Keratinocyte (primary cell): ENCODE results near the gene MAP7D3. TPM values are rescaled to one million over a fixed set of nuclear protein-coding genes. Genes with fewer than 3 reads are reported as not detected.

Experiments
- DNase-seq: peaks from one replicate; pipeline ENCODE4 v3.0.0-alpha.2; 2011; ENCODE audit warnings: low read depth, missing footprints, low spot score
- FAIRE-seq: peaks from 2 replicates; lab custom pipeline; 2011; peaks lifted over from hg19 to GRCh38; lab: Jason Lieb, UNC
- H2AFZ ChIP-seq: 2 replicates; pipeline ENCODE4 v1.6.0; 2012; ENCODE audit warnings: low read length, control low read depth, inconsistent platforms; ENCODE audit not compliant: control insufficient read depth
- H3K27ac ChIP-seq: 2 replicates; pipeline ENCODE4 v1.5.1; 2011; ENCODE audit warnings: low read length; ENCODE audit not compliant: control insufficient read depth, insufficient read depth
- H3K27me3 ChIP-seq: 3 replicates; pipeline ENCODE4 v1.6.0; 2011; ENCODE audit warnings: low read length; ENCODE audit not compliant: control insufficient read depth, insufficient read depth; ENCODE audit errors: extremely low read depth
- H3K36me3 ChIP-seq, 2 experiments: 2 replicates in 1 of 2; 3 replicates in 1 of 2; pipeline ENCODE4 v1.5.1; 2011; ENCODE audit warnings: low read length in 2 of 2, mild to moderate bottlenecking in 1 of 2; ENCODE audit not compliant: control insufficient read depth in 2 of 2, insufficient read depth in 2 of 2; ENCODE audit errors: extremely low read depth in 1 of 2
- H3K4me1 ChIP-seq: 3 replicates; pipeline ENCODE4 v1.5.1; 2011; ENCODE audit warnings: low read length; ENCODE audit not compliant: control insufficient read depth, insufficient read depth; ENCODE audit errors: extremely low read depth
- H3K4me2 ChIP-seq: 3 replicates; pipeline ENCODE4 v1.6.0; 2011; ENCODE audit warnings: low read depth, low read length; ENCODE audit not compliant: control insufficient read depth, insufficient read depth; ENCODE audit errors: extremely low read depth
- H3K4me3 ChIP-seq, 3 experiments: fragments of 200-600 bp in 1 of 3; sonication (generic) in 1 of 3; 2 replicates in 2 of 3; 3 replicates in 1 of 3; pipeline ENCODE4 v1.5.1; 2011 to 2016; ENCODE audit warnings: low read length in 3 of 3, mild to moderate bottlenecking in 3 of 3, control low read depth in 2 of 3, inconsistent platforms in 1 of 3, low read depth in 1 of 3, mixed read lengths in 1 of 3, mixed run types in 1 of 3, moderate library complexity in 1 of 3; ENCODE audit not compliant: control insufficient read depth in 2 of 3, insufficient read depth in 2 of 3; ENCODE audit errors: extremely low read depth in 1 of 3
- H3K79me2 ChIP-seq: 2 replicates; pipeline ENCODE4 v1.6.0; 2012; ENCODE audit warnings: low read length; ENCODE audit not compliant: control insufficient read depth, insufficient read depth
- H3K9ac ChIP-seq: 3 replicates; pipeline ENCODE4 v1.6.0; 2011; ENCODE audit warnings: low read length; ENCODE audit not compliant: control insufficient read depth, insufficient read depth; ENCODE audit errors: extremely low read depth
- H3K9me1 ChIP-seq: 3 replicates; pipeline ENCODE4 v1.6.0; 2011; ENCODE audit warnings: low read length; ENCODE audit not compliant: control insufficient read depth, insufficient read depth; ENCODE audit errors: extremely low read depth
- H3K9me3 ChIP-seq: 2 replicates; pipeline ENCODE4 v1.5.1; 2012; ENCODE audit warnings: low read depth, low read length; ENCODE audit not compliant: control insufficient read depth
- H4K20me1 ChIP-seq: 3 replicates; pipeline ENCODE4 v1.6.0; 2011; ENCODE audit warnings: low read length; ENCODE audit not compliant: control insufficient read depth, insufficient read depth; ENCODE audit errors: extremely low read depth
- EZH2 ChIP-seq: IDR thresholded peaks from one replicate; pipeline ENCODE4 v1.6.1; 2012; ENCODE audit warnings: inconsistent platforms, mild to moderate bottlenecking, low read length, moderate library complexity
- dilution Hi-C: fragments of 300-500 bp; cut with MboI; formaldehyde crosslinking; loops from one replicate; pipeline ENCODE4 v1.7.0; 2020; ENCODE audit warnings: low sequenced_read_pairs; ENCODE audit not compliant: extremely low pct_ligation_motif_present
- polyA plus RNA-seq, 5 experiments: library from polyadenylated mRNA; depleted of rRNA in 3 of 5; stranded (reverse) in 3 of 5; stranded (forward) in 1 of 5; unstranded in 1 of 5; fragments of >200 nt; gene quantifications; 1 replicate in 1 of 5; 2 replicates in 3 of 5; 3 replicates in 1 of 5; pipeline versions ENCODE4 v1.2.1 to v1.2.3, GENCODE V29; 2011 to 2012; ENCODE audit warnings: missing spikeins in 2 of 5, low read depth in 1 of 5, low replicate concordance in 1 of 5
- TF ChIP-seq, protein P1 (sequence below), 3 experiments: IDR thresholded peaks in 1 of 3; conservative IDR thresholded peaks in 1 of 3; optimal IDR thresholded peaks in 1 of 3; 2 replicates in 2 of 3; 3 replicates in 1 of 3; pipeline versions ENCODE3 to v1.5.1; 2011; ENCODE audit warnings: low read length in 3 of 3, mild to moderate bottlenecking in 3 of 3, moderate library complexity in 2 of 3, control low read depth in 1 of 3, inconsistent platforms in 1 of 3; ENCODE audit not compliant: insufficient read depth in 2 of 3; ENCODE audit errors: extremely low read depth in 1 of 3

The MAP7D3 gene
- polyA plus RNA-seq, 1 donor (not counting 4 experiments of a cell fraction or from before 2014, with no cell fraction given), result 13.6 TPM

DNA sequence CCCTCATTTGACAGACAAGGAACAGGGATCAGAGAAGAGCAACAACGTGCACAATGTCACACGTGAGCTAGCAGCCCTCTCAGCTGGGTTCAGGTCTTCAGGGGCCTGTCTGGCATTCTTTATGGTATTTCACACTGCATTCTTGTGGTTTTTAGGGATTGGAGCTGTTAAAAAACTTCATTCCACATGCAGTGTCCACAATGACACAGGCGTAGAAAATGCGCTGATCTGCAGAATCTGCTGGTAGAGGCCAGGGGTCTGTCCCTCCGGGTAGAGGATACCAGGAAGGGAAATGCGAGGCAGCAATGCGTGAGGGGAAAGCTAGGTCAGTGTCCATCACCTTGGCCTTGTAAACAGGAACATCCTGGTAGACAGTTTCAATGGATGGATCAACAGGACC is 36.6 kb downstream of the MAP7D3 start:
- Histone ChIP-seq H3K27ac (no peak overlapping the region), H3K9ac (no peak overlapping the region), H3K4me2 (no peak overlapping the region)

DNA sequence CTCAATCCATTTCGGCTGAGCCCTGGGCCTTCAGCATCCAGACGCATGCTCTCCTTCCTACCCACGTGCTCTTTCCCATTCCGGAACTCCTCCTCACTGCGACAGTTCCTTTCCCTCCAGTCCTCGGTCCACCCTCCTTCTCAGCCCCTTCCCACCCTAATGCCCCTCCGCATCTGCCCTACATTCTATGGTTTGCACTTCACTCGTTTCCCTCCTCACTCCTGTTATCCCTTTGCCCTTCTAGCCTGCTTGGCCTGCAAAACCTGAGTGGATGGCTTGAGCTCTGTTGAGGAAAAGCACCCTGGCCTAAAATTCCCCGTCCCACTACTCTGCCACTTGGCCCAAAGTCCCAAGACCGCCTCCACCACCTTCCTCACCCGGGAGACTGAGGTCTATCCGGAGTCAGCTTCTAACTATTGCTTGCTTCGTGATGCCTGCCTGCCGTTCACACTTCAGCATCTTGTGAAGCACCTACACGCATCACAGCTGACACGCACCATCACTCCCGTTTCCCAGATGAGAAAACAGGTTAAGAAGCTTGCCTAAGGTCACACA is 38.6 kb downstream of the MAP7D3 start:
- no peak overlapping the region for H3K4me3 ChIP-seq
- no peaks in the 10 kb centered on the region for H3K9me3 ChIP-seq
- no peaks in the 10 kb centered on the region for H4K20me1 ChIP-seq
- peaks cover 0 to 2% of the 10 kb centered on the region in 2 experiments for H3K36me3 ChIP-seq
- no peak overlapping the region for H2AFZ ChIP-seq
- no peak for DNase-seq
- H3K4me2 ChIP-seq, result no peak overlapping the region
- H3K27me3 ChIP-seq, result no peaks in the 10 kb centered on the region
- H3K9ac ChIP-seq, result no peak overlapping the region
- TF ChIP-seq, protein P1, sequence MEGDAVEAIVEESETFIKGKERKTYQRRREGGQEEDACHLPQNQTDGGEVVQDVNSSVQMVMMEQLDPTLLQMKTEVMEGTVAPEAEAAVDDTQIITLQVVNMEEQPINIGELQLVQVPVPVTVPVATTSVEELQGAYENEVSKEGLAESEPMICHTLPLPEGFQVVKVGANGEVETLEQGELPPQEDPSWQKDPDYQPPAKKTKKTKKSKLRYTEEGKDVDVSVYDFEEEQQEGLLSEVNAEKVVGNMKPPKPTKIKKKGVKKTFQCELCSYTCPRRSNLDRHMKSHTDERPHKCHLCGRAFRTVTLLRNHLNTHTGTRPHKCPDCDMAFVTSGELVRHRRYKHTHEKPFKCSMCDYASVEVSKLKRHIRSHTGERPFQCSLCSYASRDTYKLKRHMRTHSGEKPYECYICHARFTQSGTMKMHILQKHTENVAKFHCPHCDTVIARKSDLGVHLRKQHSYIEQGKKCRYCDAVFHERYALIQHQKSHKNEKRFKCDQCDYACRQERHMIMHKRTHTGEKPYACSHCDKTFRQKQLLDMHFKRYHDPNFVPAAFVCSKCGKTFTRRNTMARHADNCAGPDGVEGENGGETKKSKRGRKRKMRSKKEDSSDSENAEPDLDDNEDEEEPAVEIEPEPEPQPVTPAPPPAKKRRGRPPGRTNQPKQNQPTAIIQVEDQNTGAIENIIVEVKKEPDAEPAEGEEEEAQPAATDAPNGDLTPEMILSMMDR (optimal IDR thresholded peaks at IDR 0.05 in 1 of 3, IDR thresholded peaks at IDR 0.05 in 1 of 3, conservative IDR thresholded peaks at IDR 0.05 in 1 of 3; ENCODE audit: extremely low read depth in 1 of 3, insufficient read depth in 2 of 3, low read length in 3 of 3), result no peak
- TF ChIP-seq EZH2, result no peak
- dilution Hi-C loops, result no loop called here
- peaks cover 4% of the 10 kb centered on the region for H3K4me1 ChIP-seq
- no peaks in the 10 kb centered on the region for H3K79me2 ChIP-seq
- no peak overlapping the region for H3K27ac ChIP-seq
- FAIRE-seq, result no peak
- no peaks in the 10 kb centered on the region for H3K9me1 ChIP-seq

More for the DNA sequence above, 36.6 kb downstream of the MAP7D3 start:
- dilution Hi-C loops, result no loop called here
- Histone ChIP-seq H3K4me1 (peaks cover 4% of the 10 kb centered on the region), H3K79me2 (no peaks in the 10 kb centered on the region), H3K9me1 (no peaks in the 10 kb centered on the region), H3K36me3 (peaks cover 0 to 1% of the 10 kb centered on the region in 2 experiments), H4K20me1 (no peaks in the 10 kb centered on the region), H3K27me3 (no peaks in the 10 kb centered on the region), H3K4me3 (no peak overlapping the region), H2AFZ (no peak overlapping the region), H3K9me3 (no peaks in the 10 kb centered on the region)
- FAIRE-seq, result no peak
- TF ChIP-seq, protein P1 (optimal IDR thresholded peaks at IDR 0.05 in 1 of 3, IDR thresholded peaks at IDR 0.05 in 1 of 3, conservative IDR thresholded peaks at IDR 0.05 in 1 of 3; ENCODE audit: extremely low read depth in 1 of 3, insufficient read depth in 2 of 3, low read length in 3 of 3), result no peak
- no peak for TF ChIP-seq EZH2
- DNase-seq, result no peak
